NCI-H146 (cell line): Measurements from ENCODE around the gene USP15.
"Not testable (repeated sequence)": the region's sequence is repeated elsewhere in the genome, so short reads cannot be mapped to it uniquely, and the experiment has no call there.

ENCODE experiments used
- DNase-seq: peaks from one replicate; lab custom pipeline; 2025; lab: John Stamatoyannopoulos, UW

Gene USP15

GRCh38 chr12:62372134-62372533 is 111.9 kb downstream of the USP15 start:
- DNase-seq = no peak

- DNase-seq = no peak
Measured at GRCh38 chr12:62372825-62373224, 112.6 kb downstream of the USP15 start.

GRCh38 chr12:62375603-62376002 is 115.4 kb downstream of the USP15 start:
- DNase-seq = no peak

- no peak for DNase-seq
Measured at GRCh38 chr12:62379026-62379722, 119.0 kb downstream of the USP15 start.

- DNase-seq = no peak
Measured at GRCh38 chr12:62379723-62380045, 119.5 kb downstream of the USP15 start.

- no peak for DNase-seq
Measured at GRCh38 chr12:62382526-62382925, 122.3 kb downstream of the USP15 start.

GRCh38 chr12:62396750-62397149 is 136.5 kb downstream of the USP15 start:
- DNase-seq = no peak

- no peak for DNase-seq
Measured at GRCh38 chr12:62400135-62400534, 139.9 kb downstream of the USP15 start.

GRCh38 chr12:62401631-62402030 is 141.4 kb downstream of the USP15 start:
- DNase-seq = no peak

GRCh38 chr12:62403031-62403430 is 142.8 kb downstream of the USP15 start:
- no peak for DNase-seq

GRCh38 chr12:62407587-62407986 is 147.4 kb downstream of the USP15 start:
- DNase-seq = no peak

GRCh38 chr12:62409068-62409467 is 148.9 kb downstream of the USP15 start:
- DNase-seq = no peak

- no peak for DNase-seq
Measured at GRCh38 chr12:62414180-62414579, 154.0 kb downstream of the USP15 start.

GRCh38 chr12:62426089-62426488 is 165.9 kb downstream of the USP15 start:
- peak; percentile 4 for DNase-seq

GRCh38 chr12:62429457-62429856 is 169.3 kb downstream of the USP15 start:
- no peak for DNase-seq

GRCh38 chr12:62434494-62435302 is 174.5 kb downstream of the USP15 start:
- peak; percentile 44 for DNase-seq

- DNase-seq = peak; percentile 60
Measured at GRCh38 chr12:62435303-62436163, 175.3 kb downstream of the USP15 start.

- no peak for DNase-seq
Measured at GRCh38 chr12:62436164-62436503, 175.9 kb downstream of the USP15 start.

GRCh38 chr12:62438098-62438692 is 178.0 kb downstream of the USP15 start:
- peak; percentile 41 for DNase-seq

- no peak for DNase-seq
Measured at GRCh38 chr12:62446754-62447452, 186.7 kb downstream of the USP15 start.

- no peak for DNase-seq
Measured at GRCh38 chr12:62448436-62448835, 188.2 kb downstream of the USP15 start.

GRCh38 chr12:62455429-62455828 is 195.2 kb downstream of the USP15 start:
- not testable (repeated sequence) for DNase-seq
